Measurements from ENCODE around the gene GLI3.

DNA sequence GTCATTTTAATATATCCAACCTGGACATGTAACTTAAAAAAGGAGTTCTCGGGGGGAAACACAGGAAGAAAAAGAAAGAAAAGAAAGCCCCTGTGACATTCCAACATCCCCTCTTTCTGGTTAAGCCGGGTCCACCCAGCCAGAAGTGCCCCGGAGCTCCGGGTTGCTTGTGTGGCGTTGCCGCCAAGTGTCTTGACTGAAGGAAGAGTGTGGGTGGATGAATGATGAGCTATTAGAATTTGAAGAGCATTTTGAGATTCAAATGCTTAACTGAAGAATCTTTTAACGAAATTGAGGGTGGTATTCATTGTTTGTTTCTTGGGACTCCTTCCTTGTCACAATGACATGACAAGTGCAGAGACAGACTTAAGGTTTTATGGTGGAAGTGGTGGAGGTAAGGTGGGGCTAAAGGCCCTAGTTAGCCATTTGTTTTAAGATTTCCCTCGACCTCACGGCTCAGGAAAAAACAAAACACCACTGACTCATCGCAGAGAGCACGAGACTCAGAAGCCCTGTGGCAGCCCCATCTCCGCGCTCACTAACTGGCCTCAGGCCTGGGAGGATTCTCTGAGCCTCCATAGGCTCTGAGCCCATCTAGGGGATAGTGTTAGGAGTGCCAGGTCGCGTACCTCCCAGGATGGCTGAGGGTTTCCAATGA lies 1.8 kb upstream of the GLI3 start:
- TF ChIP-seq CTCF (IDR thresholded peaks at IDR 0.05) (no peak), POLR2A (IDR thresholded peaks at IDR 0.05) (no peak)

All from heart left ventricle (tissue), 13 donors.